Ovary (tissue), 9 donors: Measurements from ENCODE around the gene CCDC178. TPM values are rescaled to one million over a fixed set of nuclear protein-coding genes. Genes with fewer than 3 reads are reported as not detected.

Experiments
- DNase-seq, 5 donors: peaks; one replicate each; pipeline ENCODE4 v3.0.0-alpha.2; 2019 to 2020
- H3K27ac ChIP-seq, 2 donors: fragments of 200-600 bp; one replicate each; pipeline versions ENCODE4 v1.5.1 to v1.8.0; 2019 to 2022
- H3K27me3 ChIP-seq: fragments of 200-600 bp; one replicate; pipeline ENCODE4 v1.8.0; 2022
- H3K36me3 ChIP-seq: fragments of 200-600 bp; sonication (generic); one replicate; pipeline ENCODE4 v1.5.1; 2019
- H3K4me1 ChIP-seq: one replicate; pipeline ENCODE4 v1.8.1; 2013; ENCODE audit warnings: mild to moderate bottlenecking, moderate library complexity; ENCODE audit not compliant: insufficient read depth
- H3K4me3 ChIP-seq: fragments of 200-600 bp; sonication (generic); one replicate; pipeline ENCODE4 v1.5.1; 2017
- H3K9me3 ChIP-seq, 2 donors: fragments of 200-600 bp in 1 of 2; sonication (generic) in 1 of 2; one replicate each; pipeline versions ENCODE4 v1.5.1 to v1.8.1; 2013 to 2019; ENCODE audit warnings: mild to moderate bottlenecking in 1 of 2, moderate library complexity in 1 of 2
- EP300 ChIP-seq: sonication (generic); formaldehyde crosslinking; IDR thresholded peaks from one replicate; pipeline ENCODE4 v1.6.1; 2017; ENCODE audit warnings: antibody characterized with exemption
- POLR2A ChIP-seq: fragments of 450-650 bp; IDR thresholded peaks from one replicate; pipeline ENCODE4 v1.6.1; 2017; ENCODE audit warnings: antibody characterized with exemption, mild to moderate bottlenecking, moderate library complexity
- WGBS, 3 donors: extraction: QIAGEN DNeasy Blood & Tissue Kit in 1 of 3; methylation state at CpG; one replicate each; pipeline versions ENCODE4 v1.1.5 to v1.1.7; 2013 to 2017; 5-methylcytosine and 5-hydroxymethylcytosine counted together
- intact Hi-C, 4 donors: fragments of 100-400 bp; cut with DNase I; formaldehyde crosslinking; loops; one replicate each; pipeline versions ENCODE4 v1.11.0 to v1.15.1; 2022 to 2023
- polyA plus RNA-seq, 2 donors: library from polyadenylated mRNA; stranded (reverse); fragments of 200-250 nt in 1 of 2; fragments of 350-450 nt in 1 of 2; fragmentation: Illumina TruSeq in 1 of 2; extraction: RNeasy Lipid Tissue Mini Kit (QIAGEN cat#74804) in 1 of 2; gene quantifications; one replicate each; pipeline ENCODE4 v1.2.3, GENCODE V29; 2013 to 2014
- total RNA-seq, 7 donors: library from RNA; depleted of rRNA in 2 of 7; stranded (reverse); fragments of >200 nt in 2 of 7; fragmentation: NEBNext Ultra II Directional in 3 of 7; extraction: Animal tissue kit (Norgen Biotek cat#: 25700) in 3 of 7; gene quantifications; one replicate each; pipeline versions ENCODE4 v1.1.0 to v1.2.4, GENCODE V29; 2016 to 2023
- TF ChIP-seq, protein P1 (sequence below), 3 donors: fragments of 450-650 bp in 2 of 3; fragments of 200-600 bp in 1 of 3; IDR thresholded peaks; one replicate each; pipeline versions ENCODE4 v1.5.1 to v1.8.0; 2016 to 2022; ENCODE audit warnings: antibody characterized with exemption in 3 of 3, mild to moderate bottlenecking in 1 of 3
- donor health status: DM: no; HTN: no; CAD: no; lungs with moderate emphysema.
- donor health status: DM: no; HTN: no; CAD: no.
- donor health status: Bipolar disorder and iron deficiency.
- donor health status: DM: yes; HTN: yes; CAD: no.
- donor health status: DM: no; HTN: no; CAD: no.
- donor health status: DM: yes; HTN: yes; CAD: no.

The CCDC178 gene
- total and polyA plus RNA-seq, 9 donors, result 2.4 to 11.8 (median 5.1) TPM

DNA sequence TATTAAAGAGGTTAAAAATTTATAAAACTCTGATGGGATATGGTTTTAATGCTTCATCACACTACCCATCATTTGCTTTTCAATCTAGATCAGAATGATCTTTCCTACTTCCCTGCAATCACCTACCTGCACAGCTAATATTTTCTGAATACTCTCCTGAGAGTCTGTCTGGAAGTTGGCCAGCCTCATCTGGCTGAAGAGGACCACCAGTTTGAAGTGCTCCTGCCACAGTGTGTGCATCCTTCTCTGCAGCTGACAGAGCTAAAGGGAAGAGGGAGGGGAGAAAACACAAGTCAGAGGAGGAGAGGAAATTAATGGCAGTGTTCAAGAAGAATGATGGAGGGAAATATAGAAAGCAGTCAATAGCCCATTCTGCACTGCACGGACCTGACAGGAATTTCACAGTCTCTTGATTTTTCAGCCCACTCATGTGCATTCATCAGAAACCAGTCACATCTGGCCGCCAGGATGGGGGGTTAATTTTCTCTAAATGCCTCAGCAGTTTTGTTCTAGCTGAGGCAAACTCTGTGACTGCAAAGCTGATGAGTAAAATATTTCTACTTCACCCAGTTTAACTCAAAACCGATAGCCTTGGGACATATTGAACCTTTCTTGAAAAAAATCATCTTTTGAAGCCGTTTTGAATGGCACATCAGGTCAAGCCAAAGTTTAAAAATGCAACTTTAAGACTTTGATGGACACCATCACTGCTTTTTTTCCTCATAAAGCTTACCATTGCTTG is 465.9 kb downstream of the CCDC178 start:
- intact Hi-C loops, result no loop called here
- H3K27ac ChIP-seq, result no peak overlapping the region
- 76 to 82% (median 78%) methylated on average over 4 of the region's 4 CpGs for WGBS, 3 donors
- H3K27me3 ChIP-seq, result no peaks in the 10 kb centered on the region
- DNase-seq, result no peak
- no peaks in the 10 kb centered on the region for H3K9me3 ChIP-seq
- TF ChIP-seq EP300 (no peak), POLR2A (no peak)
- TF ChIP-seq, protein P1, sequence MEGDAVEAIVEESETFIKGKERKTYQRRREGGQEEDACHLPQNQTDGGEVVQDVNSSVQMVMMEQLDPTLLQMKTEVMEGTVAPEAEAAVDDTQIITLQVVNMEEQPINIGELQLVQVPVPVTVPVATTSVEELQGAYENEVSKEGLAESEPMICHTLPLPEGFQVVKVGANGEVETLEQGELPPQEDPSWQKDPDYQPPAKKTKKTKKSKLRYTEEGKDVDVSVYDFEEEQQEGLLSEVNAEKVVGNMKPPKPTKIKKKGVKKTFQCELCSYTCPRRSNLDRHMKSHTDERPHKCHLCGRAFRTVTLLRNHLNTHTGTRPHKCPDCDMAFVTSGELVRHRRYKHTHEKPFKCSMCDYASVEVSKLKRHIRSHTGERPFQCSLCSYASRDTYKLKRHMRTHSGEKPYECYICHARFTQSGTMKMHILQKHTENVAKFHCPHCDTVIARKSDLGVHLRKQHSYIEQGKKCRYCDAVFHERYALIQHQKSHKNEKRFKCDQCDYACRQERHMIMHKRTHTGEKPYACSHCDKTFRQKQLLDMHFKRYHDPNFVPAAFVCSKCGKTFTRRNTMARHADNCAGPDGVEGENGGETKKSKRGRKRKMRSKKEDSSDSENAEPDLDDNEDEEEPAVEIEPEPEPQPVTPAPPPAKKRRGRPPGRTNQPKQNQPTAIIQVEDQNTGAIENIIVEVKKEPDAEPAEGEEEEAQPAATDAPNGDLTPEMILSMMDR (IDR thresholded peaks at IDR 0.05), result no peak
- no peak overlapping the region for H3K4me3 ChIP-seq
- no peaks in the 10 kb centered on the region for H3K36me3 ChIP-seq
- H3K4me1 ChIP-seq, result no peaks in the 10 kb centered on the region

DNA sequence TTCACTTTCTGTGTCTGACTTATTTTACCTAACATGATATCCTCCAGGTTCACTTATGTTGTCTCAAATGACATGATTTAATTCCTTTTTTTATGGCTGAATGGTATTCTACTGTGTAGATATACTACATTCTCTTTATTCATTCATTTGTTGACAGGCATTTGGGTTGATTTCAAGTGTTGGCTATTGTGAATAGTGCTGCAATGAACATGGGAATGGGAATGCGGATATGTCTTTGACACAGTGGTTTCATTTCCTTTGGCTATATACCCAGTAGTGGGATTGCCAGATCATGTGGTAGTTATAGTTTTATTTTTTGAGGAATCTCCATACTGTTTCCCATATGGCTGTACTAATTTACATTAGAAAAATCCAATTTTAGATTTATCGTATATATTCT is 472.3 kb downstream of the CCDC178 start:
- no peak for TF ChIP-seq EP300
- TF ChIP-seq POLR2A, result no peak
- TF ChIP-seq, protein P1 (IDR thresholded peaks at IDR 0.05), result no peak
- Histone ChIP-seq H3K4me1 (no peaks in the 10 kb centered on the region), H3K36me3 (no peaks in the 10 kb centered on the region), H3K9me3 (no peaks in the 10 kb centered on the region), H3K4me3 (no peak overlapping the region), H3K27me3 (no peaks in the 10 kb centered on the region), H3K27ac (no peak overlapping the region)
- 92 to 100% (median 93%) methylated on average over 2 of the region's 2 CpGs for WGBS, 3 donors
- intact Hi-C loops, result no loop called here
- DNase-seq, result no peak

DNA sequence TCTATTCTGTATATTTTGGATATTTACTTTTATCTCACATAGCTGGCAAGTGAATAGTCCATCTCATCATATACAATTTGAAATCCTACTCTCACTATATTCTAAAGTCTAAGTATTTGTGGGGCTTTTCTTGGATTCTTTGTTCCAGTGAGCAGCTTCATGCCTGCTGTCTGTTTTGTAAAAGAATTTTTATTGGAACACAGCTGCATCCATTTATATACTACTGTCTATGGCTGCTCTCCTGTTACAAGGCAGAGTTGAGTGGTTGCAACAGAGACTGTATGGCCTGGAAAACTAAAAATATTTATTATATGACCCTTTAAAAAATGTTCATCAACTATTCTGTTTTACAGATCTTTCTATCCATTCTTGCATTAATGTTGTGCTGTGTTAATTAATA is 474.4 kb downstream of the CCDC178 start:
- intact Hi-C loops, result no loop called here
- no peaks in the 10 kb centered on the region for H3K9me3 ChIP-seq
- H3K27ac ChIP-seq, result no peak overlapping the region
- no peaks in the 10 kb centered on the region for H3K36me3 ChIP-seq
- H3K27me3 ChIP-seq, result no peaks in the 10 kb centered on the region
- H3K4me1 ChIP-seq, result no peaks in the 10 kb centered on the region
- DNase-seq, result no peak
- H3K4me3 ChIP-seq, result no peak overlapping the region
- TF ChIP-seq POLR2A, result no peak
- no peak for TF ChIP-seq EP300
- TF ChIP-seq, protein P1 (IDR thresholded peaks at IDR 0.05), result no peak

GRCh38 chr18:32961538-32961937 is 479.0 kb downstream of the CCDC178 start:
- no peak for DNase-seq
- no peaks in the 10 kb centered on the region for H3K27me3 ChIP-seq
- WGBS, 3 donors, result 88 to 93% (median 92%) methylated on average over 5 of the region's 5 CpGs
- TF ChIP-seq, protein P1 (IDR thresholded peaks at IDR 0.05), result no peak
- no peaks in the 10 kb centered on the region for H3K36me3 ChIP-seq
- no peak overlapping the region for H3K4me3 ChIP-seq
- H3K9me3 ChIP-seq, result no peaks in the 10 kb centered on the region
- peaks cover under 1% of the 10 kb centered on the region for H3K4me1 ChIP-seq
- no peak overlapping the region for H3K27ac ChIP-seq
- intact Hi-C loops, result no loop called here
